ENCODE results near the gene MBLAC1. TPM values are rescaled to one million over a fixed set of nuclear protein-coding genes. Genes with fewer than 3 reads are reported as not detected.

MBLAC1 gene
- total RNA-seq, 2 experiments from 2014 or later, result 4.8 to 6.5 TPM

- no peak for DNase-seq
- Mint-ChIP-seq H3K9me3 (no peaks in the 10 kb centered on the region), H3K27ac (no peak overlapping the region), H3K4me1 (peaks cover 40% of the 10 kb centered on the region), H3K4me3 (peak overlapping the region; percentile 22), H3K27me3 (peaks cover 7% of the 10 kb centered on the region), H3K36me3 (peaks cover 15% of the 10 kb centered on the region)
- ATAC-seq (ENCODE audit: low read depth), result no peak
- POLR2A ChIA-PET, result interaction anchor here (2.4 kb wide), 1 partner anchor 8 kb away, joined by 20 read pairs; the partner anchor contains the start of gene GAL3ST4
These were observed 48.6 kb downstream of the MBLAC1 start for GRCh38 chr7:100175296-100175935.

GRCh38 chr7:100176096-100177044 is 49.6 kb downstream of the MBLAC1 start:
- Mint-ChIP-seq H3K27ac (peak overlapping the region; percentile 43), H3K4me1 (peaks cover 42% of the 10 kb centered on the region), H3K27me3 (peaks cover 5% of the 10 kb centered on the region), H3K36me3 (peaks cover 15% of the 10 kb centered on the region), H3K4me3 (peak overlapping the region; percentile 80), H3K9me3 (no peaks in the 10 kb centered on the region)
- DNase-seq (no peak), ATAC-seq (ENCODE audit: low read depth) (no peak)
- POLR2A ChIA-PET, result interaction anchor here (0.8 to 2.5 kb wide), 9 partner anchors 9 to 260 kb away, joined by 3 to 20 read pairs (median 3); partner anchors contain the start of genes GAL3ST4, LAMTOR4, PPP1R35 and PVRIG

- peak; percentile 99 for DNase-seq
- Mint-ChIP-seq H3K27ac (peak within 1 kb of the TSS; percentile 64), H3K4me3 (peak within 1 kb of the TSS; percentile 80), H3K9me3 (no peaks in the 10 kb centered on the region), H3K4me1 (peaks cover 48% of the 10 kb centered on the region), H3K27me3 (peaks cover 3% of the 10 kb centered on the region), H3K36me3 (peaks cover 13% of the 10 kb centered on the region)
- POLR2A ChIA-PET, result interaction anchor here (0.8 to 2.5 kb wide), 11 partner anchors 9 to 259 kb away, joined by 3 to 20 read pairs (median 3); partner anchors contain the start of genes GAL3ST4, LAMTOR4, PPP1R35 and PVRIG
- ATAC-seq (ENCODE audit: low read depth), result peak; percentile 86
These were observed 50.6 kb downstream of the MBLAC1 start, which contains the start of the genes GPC2 and STAG3 for GRCh38 chr7:100177045-100178001. GPC2 (minus strand) TSS chr7:100177381; CDS start chr7:100177199, 182 bp downstream. STAG3 (plus strand) TSS chr7:100177918; CDS start chr7:100180557, 2,639 bp downstream.

Small RNA genes within 50 kb of the gene (microRNA-seq; reads per million reads assigned to microRNA genes)
- gene MIR106B, result 11,385 reads per million, percentile 95 among the genes with 10 or more reads in this experiment
- gene MIR25, result 1,369 reads per million, percentile 81 among the genes with 10 or more reads in this experiment
- 2.1 reads per million for gene MIR4658
- 8,385 reads per million, percentile 93 among the genes with 10 or more reads in this experiment for gene MIR93

Other genes starting within 250 kb of the MBLAC1 start
- gene OR2AE1, start 249.9 kb upstream of the MBLAC1 start, total RNA-seq, result under 1 TPM; 0.47 to 0.57 TPM
- 10 to 100 TPM; 41.2 to 42.2 TPM for gene TRIM4, start 207.4 kb upstream of the MBLAC1 start, total RNA-seq
- gene GJC3, start 197.3 kb upstream of the MBLAC1 start, total RNA-seq, result not detected
- gene AZGP1, start 150.9 kb upstream of the MBLAC1 start, total RNA-seq, result not detected
- 10 to 100 TPM; 85.5 to 88.8 TPM for gene ZKSCAN1, start 111.4 kb upstream of the MBLAC1 start, total RNA-seq
- 10 to 100 TPM in 1 of 2 experiments, 1 to 10 TPM in 1; 9.8 to 10.1 TPM for gene ZSCAN21, start 77.2 kb upstream of the MBLAC1 start, total RNA-seq
- 10 to 100 TPM; 28.0 to 32.6 TPM for gene ZNF3, start 45.2 kb upstream of the MBLAC1 start, total RNA-seq
- gene COPS6, start 38.0 kb upstream of the MBLAC1 start, total RNA-seq, result 10 to 100 TPM; 72.4 to 76.7 TPM
- 100 to 1,000 TPM; 278 to 307 TPM for gene MCM7, start 25.6 kb upstream of the MBLAC1 start, total RNA-seq
- gene AP4M1, start 25.3 kb upstream of the MBLAC1 start, total RNA-seq, result 10 to 100 TPM; 15.0 to 16.5 TPM
- 10 to 100 TPM; 63.7 to 65.9 TPM for gene TAF6, start 7.6 kb upstream of the MBLAC1 start, total RNA-seq
- gene CNPY4, start 7.3 kb upstream of the MBLAC1 start, total RNA-seq, result 10 to 100 TPM; 52.4 to 58.3 TPM
- 100 to 1,000 TPM; 170 to 175 TPM for gene LAMTOR4, start 22.0 kb downstream of the MBLAC1 start, total RNA-seq
- 10 to 100 TPM; 52.0 to 58.4 TPM for gene TRAPPC14, start 31.8 kb downstream of the MBLAC1 start, total RNA-seq
- 1 to 10 TPM; 6.7 to 6.9 TPM for gene GAL3ST4, start 41.6 kb downstream of the MBLAC1 start, total RNA-seq
- gene GPC2, start 50.4 kb downstream of the MBLAC1 start, total RNA-seq, result 10 to 100 TPM; 12.6 to 13.0 TPM
- gene STAG3, start 51.0 kb downstream of the MBLAC1 start, total RNA-seq, result 10 to 100 TPM; 31.1 to 38.8 TPM
- gene PVRIG, start 93.0 kb downstream of the MBLAC1 start, total RNA-seq, result 10 to 100 TPM; 86.1 to 86.2 TPM
- gene SPDYE3, start 180.7 kb downstream of the MBLAC1 start, total RNA-seq, result not detected
- gene PILRB, start 231.2 kb downstream of the MBLAC1 start, total RNA-seq, result 10 to 100 TPM; 91.3 to 96.4 TPM
- gene PILRA, start 246.5 kb downstream of the MBLAC1 start, total RNA-seq, result 1 to 10 TPM; 4.1 to 5.1 TPM